Common myeloid progenitor, CD34-positive (primary cell): ENCODE measurements around the gene DLEU7. TPM values are rescaled to one million over a fixed set of nuclear protein-coding genes. Genes with fewer than 3 reads are reported as not detected.

Experiments
- CTCF ChIA-PET: fragments of 350-600 bp; sonication (Branson Sonifier 250); formaldehyde crosslinking; loops from one replicate; lab custom pipeline; 2021; ENCODE audit warnings: antibody characterized with exemption; lab: Charles Lee
- POLR2A ChIA-PET: fragments of 350-600 bp; sonication (Branson Sonifier 250); formaldehyde crosslinking; loops from one replicate; lab custom pipeline; 2021; ENCODE audit warnings: antibody characterized with exemption; lab: Charles Lee
- DNase-seq, 3 donors: peaks; one replicate each; pipeline versions ENCODE4 v3.0.0 to v3.0.0-alpha.2; 2013
- H3K27ac ChIP-seq, 2 experiments: 1 replicate in 1 of 2; 2 replicates in 1 of 2; pipeline ENCODE4 v1.7.0; 2013; ENCODE audit warnings: inconsistent platforms in 2 of 2, low read length in 2 of 2, mild to moderate bottlenecking in 2 of 2, low read depth in 1 of 2, moderate library complexity in 1 of 2; ENCODE audit not compliant: severe bottlenecking in 2 of 2, insufficient read depth in 1 of 2, poor library complexity in 1 of 2
- H3K27me3 ChIP-seq, 5 experiments: replicated peaks in 2 of 5; 1 replicate in 3 of 5; 2 replicates in 2 of 5; pipeline versions ENCODE4 v1.6.1 to v1.7.0; 2013; ENCODE audit warnings: low read length in 4 of 5, mild to moderate bottlenecking in 2 of 5, moderate library complexity in 2 of 5, inconsistent platforms in 1 of 5; ENCODE audit not compliant: insufficient read depth in 5 of 5, control insufficient read depth in 4 of 5
- H3K36me3 ChIP-seq, 4 experiments: 1 replicate in 2 of 4; 2 replicates in 2 of 4; pipeline versions ENCODE4 v1.6.1 to v1.7.0; 2013; ENCODE audit warnings: low read length in 3 of 4, control low read depth in 1 of 4, mild to moderate bottlenecking in 1 of 4; ENCODE audit not compliant: control insufficient read depth in 4 of 4, insufficient read depth in 4 of 4
- H3K4me1 ChIP-seq, 4 experiments: 1 replicate in 3 of 4; 2 replicates in 1 of 4; pipeline versions ENCODE4 v1.6.1 to v1.7.1; 2013; ENCODE audit warnings: low read length in 3 of 4, mild to moderate bottlenecking in 3 of 4, control low read depth in 1 of 4, inconsistent platforms in 1 of 4, moderate library complexity in 1 of 4; ENCODE audit not compliant: control insufficient read depth in 4 of 4, insufficient read depth in 4 of 4; ENCODE audit errors: control extremely low read depth in 1 of 4
- H3K4me3 ChIP-seq, 7 experiments: 1 replicate in 4 of 7; 2 replicates in 3 of 7; pipeline versions ENCODE4 v1.5.1 to v1.7.0; 2013; ENCODE audit warnings: mild to moderate bottlenecking in 7 of 7, low read length in 6 of 7, moderate library complexity in 6 of 7, inconsistent platforms in 2 of 7, low read depth in 2 of 7, control low read depth in 1 of 7; ENCODE audit not compliant: insufficient read depth in 4 of 7, control insufficient read depth in 1 of 7; ENCODE audit errors: extremely low read depth in 1 of 7
- H3K9me3 ChIP-seq, 5 experiments: 1 replicate in 4 of 5; 2 replicates in 1 of 5; pipeline versions ENCODE4 v1.6.1 to v1.7.1; 2013; ENCODE audit warnings: low read length in 4 of 5, mild to moderate bottlenecking in 2 of 5, inconsistent platforms in 1 of 5, low read depth in 1 of 5, moderate library complexity in 1 of 5; ENCODE audit not compliant: control insufficient read depth in 4 of 5, insufficient read depth in 2 of 5; ENCODE audit errors: control extremely low read depth in 1 of 5
- WGBS: methylation state at CpG from one replicate; pipeline ENCODE4 v1.1.5; 2013; ENCODE audit not compliant: insufficient coverage; 5-methylcytosine and 5-hydroxymethylcytosine counted together
- polyA plus RNA-seq: library from polyadenylated mRNA; unstranded; fragments of 120-200 nt; gene quantifications from one replicate; pipeline ENCODE4 v1.2.1, GENCODE V29; 2013

Gene DLEU7
- 0.28 TPM for polyA plus RNA-seq

DNA sequence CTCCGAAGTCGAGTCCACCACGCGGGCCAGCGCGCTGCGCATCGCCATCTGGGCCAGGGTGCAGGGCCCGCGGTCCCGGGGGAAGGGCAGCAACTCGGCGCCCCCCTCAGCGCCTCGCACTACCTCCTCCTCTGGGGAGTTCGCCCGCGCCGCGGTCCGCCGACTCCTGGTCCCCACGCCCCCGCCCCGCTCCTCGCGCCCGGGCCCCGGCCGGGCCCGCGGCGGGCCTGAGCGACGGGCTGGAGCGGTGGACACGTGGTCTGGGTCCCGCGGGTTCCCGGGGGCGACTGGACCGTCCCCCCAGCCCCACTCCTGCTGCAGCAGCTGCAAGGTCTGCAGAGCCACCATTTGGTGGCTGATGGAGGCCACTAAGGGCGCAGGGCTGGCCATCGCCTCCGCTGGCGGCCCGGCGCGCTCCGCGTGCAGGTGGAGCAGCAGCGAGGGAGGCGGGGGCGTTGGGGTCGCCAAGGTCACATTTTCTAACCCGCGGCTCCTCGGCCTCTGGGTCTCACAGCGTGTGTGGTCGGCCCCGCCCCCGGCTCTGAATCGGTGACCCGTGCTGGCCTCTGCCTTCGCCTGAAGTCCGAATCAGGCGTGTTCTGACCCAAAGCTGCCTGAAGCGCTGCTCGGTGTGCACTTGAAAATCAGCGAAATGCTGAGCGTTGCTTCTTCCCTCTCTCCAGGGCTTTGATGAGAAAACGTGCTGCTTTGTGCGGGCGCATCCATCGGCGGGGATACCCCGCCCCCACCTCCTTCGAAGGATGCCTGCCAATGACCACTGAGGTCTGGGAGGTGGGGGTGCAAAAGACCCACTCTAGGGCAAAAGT, at the start of gene DLEU7:
Gene DLEU7 (minus strand): TSS at position 436 of the 827 bp plus-strand sequence. CDS start 46 bp downstream, at position 390.
- peak within 1 kb of the TSS in 6 of 7 experiments; percentile 6 to 68 (median 44) for H3K4me3 ChIP-seq
- H3K27ac ChIP-seq: no peak within 1 kb of the TSS
- ChIA-PET POLR2A (interaction anchor here (0.6 kb wide), 1 partner anchor 881 kb away, joined by 4 read pairs; no protein-coding TSS in a partner anchor), CTCF (interaction anchor here (0.5 to 1.3 kb wide), 2 partner anchors 13 to 681 kb away, joined by 3 read pairs; no protein-coding TSS in a partner anchor)
- peak in 1 of 3 donors; percentile 21 for DNase-seq
- H3K36me3 ChIP-seq: no peaks in the 10 kb centered on the region
- H3K4me1 ChIP-seq: peaks cover 0 to 11% (median 7%) of the 10 kb centered on the region in 4 experiments
- WGBS: 28% methylated on average over 63 of the region's 78 CpGs
- no peaks in the 10 kb centered on the region for H3K9me3 ChIP-seq
- peaks cover 0 to 10% (median 0%) of the 10 kb centered on the region in 5 experiments for H3K27me3 ChIP-seq

DNA sequence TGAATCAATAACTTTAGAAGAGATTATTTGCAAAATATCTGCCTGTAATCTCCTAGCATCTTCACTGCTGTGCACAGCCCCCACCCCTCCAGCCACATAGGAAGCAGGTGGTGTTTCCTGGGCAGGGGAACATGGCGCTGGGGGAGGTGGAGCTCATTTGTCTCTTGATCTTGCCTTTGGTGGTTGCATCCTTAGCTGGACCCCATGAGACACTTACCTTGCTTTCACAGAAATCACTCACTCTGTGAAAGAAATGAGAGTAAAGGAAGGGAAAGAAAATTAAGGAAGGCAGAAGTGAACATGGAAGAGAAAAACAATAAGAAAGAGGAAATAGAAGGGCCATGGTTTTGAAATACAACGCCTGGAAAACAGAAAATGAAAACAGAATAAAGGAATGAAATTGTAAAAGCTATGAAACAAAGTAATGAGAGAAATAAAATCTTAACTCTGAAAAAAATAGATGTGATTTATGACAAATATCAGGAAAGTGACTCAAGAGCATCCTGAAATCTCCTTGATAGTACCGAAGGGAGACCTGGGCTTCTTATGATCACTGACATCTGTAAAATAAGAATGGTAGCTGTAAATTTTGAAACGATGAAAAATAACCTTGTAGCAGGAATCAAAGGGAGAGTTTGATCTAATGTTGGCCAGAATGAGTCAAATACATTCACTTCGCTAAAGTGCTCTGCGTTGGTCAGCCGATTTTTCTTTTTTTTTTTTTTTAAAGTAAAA, 48.9 kb upstream of the DLEU7 start:
- H3K9me3 ChIP-seq: no peaks in the 10 kb centered on the region
- no peaks in the 10 kb centered on the region for H3K27me3 ChIP-seq
- WGBS: 17% methylated on average over 3 of the region's 7 CpGs
- ChIA-PET POLR2A (interaction anchor here (1.2 kb wide), 1 partner anchor 12 kb away, joined by 4 read pairs; no protein-coding TSS in a partner anchor), CTCF (interaction anchor here (1.1 to 4.4 kb wide), 12 partner anchors 10 to 916 kb away, joined by 3 to 22 read pairs (median 3); no protein-coding TSS in a partner anchor)
- H3K27ac ChIP-seq: peak overlapping the region in 1 of 2 experiments; percentile 83
- H3K36me3 ChIP-seq: no peaks in the 10 kb centered on the region
- H3K4me1 ChIP-seq: peaks cover 33 to 64% (median 52%) of the 10 kb centered on the region in 4 experiments
- DNase-seq: peak; percentile 62 to 93 (median 89)
- H3K4me3 ChIP-seq: peak overlapping the region in 3 of 7 experiments; percentile 30 to 60 (median 33)

- ChIA-PET POLR2A (interaction anchor here (1.2 kb wide), 1 partner anchor 11 kb away, joined by 4 read pairs; no protein-coding TSS in a partner anchor), CTCF (interaction anchor here (1.1 to 4.4 kb wide), 8 partner anchors 17 to 915 kb away, joined by 3 to 22 read pairs (median 4); no protein-coding TSS in a partner anchor)
- Histone ChIP-seq H3K36me3 (no peaks in the 10 kb centered on the region), H3K4me3 (no peak overlapping the region), H3K4me1 (peaks cover 31 to 66% (median 50%) of the 10 kb centered on the region in 4 experiments), H3K27me3 (no peaks in the 10 kb centered on the region), H3K9me3 (no peaks in the 10 kb centered on the region), H3K27ac (no peak overlapping the region)
- DNase-seq: no peak
These were observed 47.7 kb upstream of the DLEU7 start for GRCh38 chr13:50891206-50891605.

- DNase-seq: no peak
- Histone ChIP-seq H3K4me3 (no peak overlapping the region), H3K36me3 (no peaks in the 10 kb centered on the region), H3K27ac (no peak overlapping the region), H3K27me3 (no peaks in the 10 kb centered on the region), H3K9me3 (no peaks in the 10 kb centered on the region), H3K4me1 (peaks cover 28 to 49% (median 42%) of the 10 kb centered on the region in 4 experiments)
- CTCF ChIA-PET: interaction anchor here (0.6 kb wide), 1 partner anchor 80 kb away, joined by 3 read pairs; no protein-coding TSS in a partner anchor
- POLR2A ChIA-PET: no interaction called here
- WGBS: 100% methylated on average over 1 of the region's 1 CpG
These were observed 45.8 kb upstream of the DLEU7 start for GRCh38 chr13:50889317-50889716.

GRCh38 chr13:50888362-50888761, 44.9 kb upstream of the DLEU7 start:
- no peaks in the 10 kb centered on the region for H3K36me3 ChIP-seq
- ChIA-PET POLR2A (no interaction called here), CTCF (no interaction called here)
- WGBS: no CpG with 5 or more reads among the region's 1 CpG
- peaks cover 23 to 47% (median 37%) of the 10 kb centered on the region in 4 experiments for H3K4me1 ChIP-seq
- H3K27me3 ChIP-seq: no peaks in the 10 kb centered on the region
- H3K27ac ChIP-seq: no peak overlapping the region
- H3K4me3 ChIP-seq: no peak overlapping the region
- no peak for DNase-seq
- H3K9me3 ChIP-seq: no peaks in the 10 kb centered on the region

DNA sequence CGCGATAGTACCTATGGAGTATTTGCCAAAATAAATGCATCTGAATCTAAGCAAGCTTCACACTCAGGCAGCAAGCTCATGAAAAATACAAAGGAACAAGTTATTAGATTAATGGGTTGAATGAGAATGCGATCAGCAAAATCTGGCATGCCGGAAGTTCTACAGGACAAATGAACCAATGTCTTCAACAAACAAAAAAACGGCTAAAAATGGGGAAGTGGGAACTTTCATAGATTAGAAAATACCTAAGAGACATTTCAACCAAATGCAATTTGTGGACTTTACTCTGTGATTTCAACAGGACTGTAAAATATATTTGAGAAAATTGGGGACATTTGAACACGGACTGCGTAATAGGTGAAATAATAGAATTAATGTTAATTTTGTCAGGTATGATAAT, 43.7 kb upstream of the DLEU7 start:
- H3K4me3 ChIP-seq: no peak overlapping the region
- 82% methylated on average over 5 of the region's 7 CpGs for WGBS
- CTCF ChIA-PET: no interaction called here
- H3K27ac ChIP-seq: no peak overlapping the region
- H3K9me3 ChIP-seq: peaks cover 0 to 2% (median 0%) of the 10 kb centered on the region in 5 experiments
- H3K36me3 ChIP-seq: no peaks in the 10 kb centered on the region
- POLR2A ChIA-PET: no interaction called here
- peak in 1 of 3 donors; percentile 55 for DNase-seq
- H3K4me1 ChIP-seq: peaks cover 13 to 38% (median 26%) of the 10 kb centered on the region in 4 experiments
- H3K27me3 ChIP-seq: no peaks in the 10 kb centered on the region
